ENCODE measurements around the gene PRAME. TPM values are rescaled to one million over a fixed set of nuclear protein-coding genes. Genes with fewer than 3 reads are reported as not detected.
"Not testable (repeated sequence)": the region's sequence is repeated elsewhere in the genome, so short reads cannot be mapped to it uniquely, and the experiment has no call there.

PRAME gene
- total RNA-seq, 1 donor from 2014 or later, result not detected

DNA sequence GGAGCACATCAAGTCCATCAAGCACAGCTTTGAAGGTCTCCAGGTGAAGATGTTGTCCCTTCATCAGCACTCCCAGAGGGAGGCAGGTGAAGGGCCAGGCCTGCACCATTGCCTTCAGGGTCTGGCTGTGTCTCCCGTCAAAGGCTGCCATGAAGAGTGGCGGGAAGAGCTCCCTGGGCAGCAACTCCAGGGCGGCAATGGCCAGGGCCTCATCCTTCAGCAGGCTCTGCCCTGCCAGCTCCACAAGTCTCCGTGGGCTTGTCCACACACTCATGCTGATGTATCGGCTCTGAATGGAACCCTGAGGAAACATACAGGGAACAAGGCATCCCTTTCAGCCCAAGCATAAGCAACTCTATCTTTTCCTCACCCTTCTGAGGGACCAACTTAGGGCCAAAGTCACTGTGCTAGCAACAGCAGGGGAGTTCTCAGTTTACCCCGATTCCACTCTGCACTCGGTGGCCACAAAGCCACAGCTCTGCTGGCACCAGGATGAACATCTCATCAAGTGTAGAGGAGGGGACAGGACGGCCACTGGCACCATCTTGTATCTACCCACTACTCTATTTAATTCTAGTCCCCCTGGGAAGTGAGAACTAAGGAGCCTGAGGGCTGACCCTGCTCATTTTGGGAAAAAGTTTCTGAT, 8.2 kb downstream of the PRAME start:
- no peak for ATAC-seq

DNA sequence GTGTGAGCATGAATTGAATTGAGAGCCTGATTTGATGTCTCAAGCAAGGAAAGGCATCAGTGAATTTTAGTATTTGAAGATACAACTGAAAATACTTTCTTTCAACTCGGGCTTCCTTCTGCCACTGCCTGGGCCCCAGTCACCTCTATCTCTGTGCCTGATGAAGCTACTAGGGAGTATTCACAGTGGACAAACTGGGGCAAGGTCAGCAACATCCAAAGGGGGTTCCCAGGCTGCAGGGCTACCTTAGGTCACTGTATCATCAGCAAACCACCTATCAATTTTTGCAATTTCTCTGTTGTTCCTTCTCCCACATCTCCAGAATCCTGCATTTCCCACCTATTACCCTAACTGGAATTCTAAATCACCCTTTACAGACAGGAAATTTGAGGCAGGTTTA, 10.2 kb downstream of the PRAME start:
- ATAC-seq, result no peak

GRCh38 chr22:22548317-22548716, 10.7 kb downstream of the PRAME start:
- ATAC-seq, result no peak

DNA sequence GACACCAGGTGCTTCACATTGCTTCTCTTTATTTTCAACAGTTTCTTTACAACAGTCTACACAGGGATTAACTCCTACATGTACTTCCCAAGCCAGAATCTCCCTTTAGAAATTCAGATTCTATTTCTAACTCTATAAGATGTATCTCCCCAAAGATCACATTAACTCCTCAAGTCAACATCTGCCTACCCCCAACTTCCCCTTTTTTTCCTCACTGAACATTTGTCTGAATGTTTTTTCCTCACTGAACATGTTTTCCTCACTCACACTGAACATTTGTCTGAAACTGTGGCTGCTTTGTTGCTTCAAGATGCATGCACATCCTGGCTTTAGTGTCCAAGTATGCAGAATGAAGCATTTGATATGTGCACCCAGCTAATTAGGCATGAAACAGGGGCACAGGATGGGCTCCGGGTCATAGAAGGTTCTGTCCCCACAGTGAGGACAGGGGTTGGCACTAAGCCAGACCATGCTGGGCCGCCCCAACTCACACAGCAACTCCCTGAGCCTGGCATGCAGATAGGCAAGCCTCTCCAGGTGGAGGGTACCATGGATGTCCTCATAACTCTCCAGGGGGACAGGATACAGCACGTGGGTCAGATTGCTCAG, 11.3 kb downstream of the PRAME start:
- no peak for ATAC-seq

DNA sequence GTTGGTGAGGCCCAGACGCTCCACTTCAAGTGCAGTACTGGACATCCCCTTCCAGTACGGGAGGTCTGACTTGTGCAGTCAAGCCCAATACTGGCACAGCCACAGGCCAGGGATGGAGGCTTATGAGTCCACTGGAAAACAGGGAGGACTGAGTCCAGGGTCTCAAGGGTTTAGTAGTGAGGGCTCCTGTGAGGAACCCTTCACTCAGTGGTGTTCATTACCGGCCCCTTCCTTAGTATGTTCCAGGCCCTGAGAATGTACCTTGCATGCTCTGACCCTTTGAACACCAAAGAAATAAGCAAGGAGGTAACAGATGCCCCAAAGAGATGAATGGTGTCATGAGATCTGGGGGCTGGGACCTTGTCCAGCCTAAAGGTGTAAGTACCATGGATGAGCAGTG, 11.8 kb downstream of the PRAME start:
- ATAC-seq, result no peak

DNA sequence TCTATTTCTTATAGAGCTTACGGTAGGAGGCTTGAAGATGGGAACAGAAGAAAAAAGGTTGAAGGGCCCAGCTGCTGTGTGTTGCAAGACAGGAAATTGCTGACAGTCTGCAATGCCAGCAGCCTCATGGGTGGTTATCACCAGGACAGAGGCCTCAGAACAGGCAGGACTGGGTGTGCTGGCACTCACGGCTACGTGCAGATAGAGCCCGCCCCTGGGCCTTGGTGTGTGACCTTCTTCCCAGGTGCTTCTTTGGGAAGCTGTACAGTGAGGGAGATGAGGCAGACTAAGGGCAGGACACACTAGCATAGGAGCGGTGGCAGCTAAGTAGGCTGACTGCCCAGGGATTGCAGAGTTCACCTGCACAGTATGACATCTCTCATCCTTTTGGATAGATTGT, 12.6 kb downstream of the PRAME start:
- ATAC-seq, result no peak

GRCh38 chr22:22545084-22545483, 14.0 kb downstream of the PRAME start:
- ATAC-seq, result no peak

DNA sequence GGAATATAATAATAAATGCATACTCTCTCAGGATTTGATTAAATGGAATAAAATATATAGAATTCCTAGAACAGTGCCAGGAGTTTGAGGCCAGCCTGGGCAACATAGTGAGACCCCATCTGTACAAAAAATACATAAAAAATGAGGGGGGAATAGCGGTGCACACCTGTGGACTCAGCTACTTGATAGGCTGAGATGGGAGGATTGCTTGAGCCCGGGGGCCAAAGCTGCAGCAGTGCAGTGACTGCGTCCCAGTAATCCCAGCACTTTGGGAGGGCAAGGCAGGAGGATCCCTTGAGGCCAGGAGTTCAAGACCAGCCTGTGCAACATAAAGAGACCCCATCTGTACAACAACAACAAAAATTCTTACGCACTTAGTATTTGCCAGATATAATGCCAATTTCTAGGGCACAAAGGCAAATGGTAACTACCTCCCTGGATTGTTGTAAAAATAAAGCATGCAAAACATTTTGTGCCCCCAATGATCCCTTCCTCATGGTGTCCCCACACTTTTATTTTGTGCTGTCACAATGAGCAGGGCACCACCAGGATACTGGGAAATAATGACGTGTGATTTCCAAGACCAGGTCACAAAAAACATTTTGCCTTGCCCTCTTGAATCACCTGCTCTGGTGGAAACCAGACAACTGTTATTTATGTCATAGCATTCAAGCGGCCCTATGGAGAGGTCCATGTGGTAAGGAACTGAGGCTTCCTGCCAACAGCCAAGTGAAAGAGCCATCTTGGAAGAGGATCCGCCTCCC, 20.7 kb downstream of the PRAME start:
- ATAC-seq, result no peak

- no peak for ATAC-seq
Observed at GRCh38 chr22:22536916-22537315, 22.1 kb downstream of the PRAME start.

GRCh38 chr22:22536515-22536914, 22.6 kb downstream of the PRAME start:
- no peak for ATAC-seq

- no peak for ATAC-seq
Observed at GRCh38 chr22:22535662-22536061, 23.4 kb downstream of the PRAME start.

DNA sequence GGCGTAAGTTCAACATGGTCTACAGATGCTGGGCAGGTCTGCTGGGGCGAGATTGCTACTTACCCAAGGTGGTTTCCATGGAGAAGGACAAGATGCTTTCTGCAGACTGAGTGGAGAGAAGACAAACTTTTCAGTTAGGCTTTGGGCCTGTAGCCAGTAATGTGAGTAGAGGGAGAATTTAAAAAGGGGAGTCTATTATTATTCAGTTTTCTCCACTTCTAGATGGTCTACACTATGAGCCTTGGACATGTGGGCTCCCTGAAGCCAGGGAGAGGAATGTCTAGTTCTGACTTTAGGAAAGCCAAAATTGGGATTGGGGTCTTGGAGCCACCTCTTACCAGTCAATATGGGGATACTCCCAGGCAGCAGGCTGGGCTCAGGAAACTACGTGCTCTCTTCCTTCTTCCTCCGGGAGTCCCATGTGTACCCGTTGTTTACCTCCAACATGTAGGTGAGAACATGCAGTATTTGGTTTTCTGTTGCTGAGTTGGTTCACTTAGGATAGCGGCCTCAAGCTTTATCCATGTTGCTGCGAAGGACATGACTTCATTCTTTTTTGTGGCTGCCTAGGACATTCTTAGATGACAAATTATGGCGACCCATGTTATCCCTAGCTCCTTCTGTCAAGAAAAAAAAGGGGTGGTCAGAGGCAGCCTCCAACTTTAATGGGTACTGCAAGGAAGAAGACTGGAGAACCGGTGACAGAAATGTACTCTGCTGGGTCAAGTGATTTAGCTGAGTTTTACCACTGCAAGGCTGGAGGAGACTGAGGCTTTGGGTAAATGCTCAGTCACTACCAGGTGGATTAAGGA, 24.3 kb downstream of the PRAME start:
- ATAC-seq, result no peak

- ATAC-seq, result no peak
Observed at GRCh38 chr22:22533863-22534262, 25.2 kb downstream of the PRAME start.

DNA sequence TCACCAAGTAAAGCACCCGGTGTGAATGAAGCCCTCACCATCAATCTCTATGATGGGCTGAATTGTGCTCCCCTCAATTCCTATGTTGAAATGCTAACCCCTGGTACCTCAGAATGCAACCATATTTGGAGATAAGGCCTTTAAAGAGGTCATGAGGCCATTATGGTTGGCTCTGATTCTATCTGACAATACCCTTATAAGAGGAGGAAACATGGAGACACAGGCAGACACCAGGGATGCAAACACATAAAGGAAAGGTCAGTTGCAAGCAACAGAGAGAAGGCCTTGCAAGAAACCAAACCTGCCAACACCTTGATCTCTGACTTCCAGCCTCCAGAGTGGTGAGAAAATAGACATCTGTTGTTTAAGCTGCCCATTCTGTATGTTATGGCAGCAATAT, 25.6 kb downstream of the PRAME start:
- ATAC-seq, result no peak

DNA sequence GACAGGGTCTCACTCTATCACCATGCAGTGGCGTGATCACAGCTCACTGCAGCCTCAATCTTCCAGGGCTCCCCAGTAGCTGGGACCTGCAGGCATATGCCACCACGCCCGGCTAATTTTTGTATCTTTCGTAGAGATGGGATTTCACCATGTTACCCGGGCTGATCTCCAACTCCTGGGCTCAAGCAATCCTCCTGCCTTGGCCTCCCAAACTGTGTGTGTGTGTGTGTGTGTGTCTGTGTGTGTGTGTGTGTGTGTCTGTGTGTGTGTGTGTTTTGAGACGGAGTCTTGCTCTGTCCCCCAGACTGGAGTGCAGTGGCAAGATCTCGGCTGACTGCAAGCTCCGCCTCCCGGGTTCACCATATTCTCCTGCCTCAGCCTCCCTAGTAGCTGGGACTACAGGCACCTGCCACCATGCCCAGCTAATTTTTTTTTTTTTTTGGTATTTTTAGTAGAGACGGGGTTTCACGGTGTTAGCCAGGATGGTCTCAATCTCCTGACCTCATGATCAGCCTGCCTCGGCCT, 26.5 kb downstream of the PRAME start:
- not testable (repeated sequence) for ATAC-seq

DNA sequence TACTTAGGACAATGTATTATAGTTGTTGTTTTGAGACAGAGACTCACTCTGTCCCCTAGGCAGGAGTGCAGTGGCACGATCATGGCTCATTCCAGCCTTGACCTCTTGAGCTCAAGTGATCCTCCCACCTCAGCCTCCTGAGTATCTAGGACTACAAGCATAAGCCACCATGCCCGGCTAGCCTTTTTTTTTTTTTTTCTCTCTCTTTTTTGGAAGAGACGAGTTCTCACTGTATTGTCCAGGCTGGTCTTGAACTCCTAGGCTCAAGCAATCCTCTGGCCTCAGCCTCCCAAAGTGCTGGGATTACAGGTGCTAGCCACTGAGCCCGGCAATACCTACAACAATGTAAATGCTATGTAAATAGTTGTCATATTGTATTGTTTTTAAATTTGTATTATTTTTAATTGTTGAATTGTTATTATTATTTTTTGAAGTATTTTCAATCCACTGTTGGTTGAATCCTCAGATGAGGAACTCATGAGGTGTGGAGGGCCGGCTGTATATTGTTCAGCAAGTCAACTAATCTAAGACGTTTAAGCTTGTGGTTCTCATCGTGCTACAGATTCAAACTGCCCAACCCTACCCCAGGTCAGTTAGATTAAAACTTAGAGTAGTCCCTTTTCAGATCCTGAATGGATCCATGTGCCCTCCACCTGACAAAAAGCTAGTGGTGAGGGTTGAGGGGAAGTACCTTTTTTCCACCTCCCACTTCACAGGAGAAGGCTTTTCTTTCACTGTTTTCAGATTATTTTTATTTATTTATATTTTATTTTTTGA, 27.1 kb downstream of the PRAME start:
- ATAC-seq, result no peak

DNA sequence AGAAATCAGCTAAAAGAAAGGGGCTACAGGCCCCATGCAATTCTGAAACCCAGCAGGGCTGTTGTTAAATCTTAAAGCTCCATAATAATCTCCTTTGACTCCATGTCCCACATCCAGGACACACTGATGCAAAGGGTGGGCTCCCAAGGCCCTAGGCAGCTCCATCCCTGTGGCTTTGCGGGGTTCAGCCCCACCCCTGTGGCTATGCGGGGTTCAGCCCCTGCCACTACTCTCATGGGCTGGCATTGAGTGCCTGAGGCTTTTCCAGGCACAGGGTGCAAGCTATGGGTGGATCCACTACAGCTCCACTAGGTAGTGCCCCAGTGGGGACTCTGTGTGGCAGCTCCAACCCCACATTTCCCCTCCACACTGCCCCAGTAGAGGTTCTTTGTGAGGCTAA, 30.3 kb downstream of the PRAME start:
- no peak for ATAC-seq

GRCh38 chr22:22527312-22527711, 31.8 kb downstream of the PRAME start:
- ATAC-seq, result no peak

GRCh38 chr22:22526125-22526912, 32.7 kb downstream of the PRAME start:
- no peak for ATAC-seq

DNA sequence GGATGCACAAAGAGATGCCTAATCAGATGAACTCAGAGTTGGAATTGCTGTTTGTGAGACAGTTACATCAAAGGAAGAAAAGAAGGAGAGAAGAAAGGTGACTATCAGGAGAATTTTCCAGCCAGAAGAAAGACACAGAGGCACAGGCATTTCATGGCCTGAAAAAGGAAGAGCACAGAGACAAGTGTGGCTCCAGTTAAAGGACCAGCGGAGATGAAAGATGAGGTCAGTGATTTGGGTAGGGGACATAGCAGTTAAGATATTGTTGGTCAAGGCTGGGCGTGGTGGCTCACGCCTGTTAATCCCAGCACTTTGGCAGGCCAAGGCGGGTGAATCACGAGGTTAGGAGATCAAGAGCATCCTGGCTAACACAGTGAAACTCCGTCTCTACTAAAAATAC, 35.6 kb downstream of the PRAME start:
- ATAC-seq, result no peak

DNA sequence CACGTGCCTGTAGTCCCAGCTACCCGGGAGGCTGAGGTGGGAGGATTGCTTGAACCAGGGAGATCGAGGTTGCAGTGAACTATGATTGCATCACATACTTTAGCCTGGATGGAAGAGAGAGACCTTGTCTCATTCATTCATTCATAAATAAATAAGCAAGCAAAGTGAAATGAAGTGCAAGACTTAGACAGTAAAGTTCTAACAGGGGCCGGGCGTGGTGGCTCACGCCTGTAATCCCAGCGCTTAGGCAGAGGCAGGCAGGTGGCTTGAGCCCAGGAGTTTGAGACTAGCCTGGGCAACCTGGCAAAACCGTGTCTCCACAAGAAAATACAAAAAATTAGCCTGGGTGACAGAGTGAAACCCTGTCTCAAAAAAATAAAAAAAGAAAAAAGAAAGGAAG, 37.4 kb downstream of the PRAME start:
- no peak for ATAC-seq

All from esophagus mucosa (tissue), 1 donor.